ENCODE results near the gene NHLRC4.
"Not testable (repeated sequence)": the region's sequence is repeated elsewhere in the genome, so short reads cannot be mapped to it uniquely, and the experiment has no call there.

Gene NHLRC4

DNA sequence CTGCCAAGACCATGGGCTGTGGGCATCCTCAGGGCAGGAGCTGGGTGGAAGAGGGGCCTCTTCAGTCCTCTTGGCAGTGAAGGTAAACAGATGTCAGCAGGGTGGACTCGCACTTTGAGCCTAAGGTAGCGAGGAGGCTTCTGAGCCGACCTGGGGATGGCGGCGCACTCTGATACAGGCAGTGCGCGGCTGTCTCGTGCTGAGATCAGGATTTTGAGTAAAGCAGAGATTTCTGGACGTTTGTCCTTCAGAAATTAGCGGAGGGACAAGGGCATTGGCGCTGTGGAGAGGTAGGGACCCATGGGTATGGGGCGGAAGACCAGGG lies 29.9 kb downstream of the NHLRC4 start:
- H3K27me3 Mint-ChIP-seq (ENCODE audit: low read depth, poor library complexity), result peaks cover 3% of the 10 kb centered on the region
- no peaks in the 10 kb centered on the region for H3K9me3 Mint-ChIP-seq
- DNase-seq, result no peak
- H3K36me3 Mint-ChIP-seq (ENCODE audit: low read depth), result peaks cover 45% of the 10 kb centered on the region
- H3K4me3 Mint-ChIP-seq, result no peak overlapping the region
- TF ChIP-seq CTCF (IDR thresholded peaks at IDR 0.05), result no peak
- no peak overlapping the region for H3K27ac Mint-ChIP-seq
- H3K4me1 Mint-ChIP-seq, result peaks cover 47% of the 10 kb centered on the region

- DNase-seq; H3K27me3 Mint-ChIP-seq (ENCODE audit: low read depth, poor library complexity); H3K4me3 Mint-ChIP-seq; H3K9me3 Mint-ChIP-seq; H3K27ac Mint-ChIP-seq: not testable (repeated sequence)
- Mint-ChIP-seq H3K36me3 (ENCODE audit: low read depth) (peaks cover 47% of the 10 kb centered on the region), H3K4me1 (peaks cover 40% of the 10 kb centered on the region)
Measured at GRCh38 chr16:597655-598054, 30.9 kb downstream of the NHLRC4 start.

GRCh38 chr16:598823-599739 lies 32.3 kb downstream of the NHLRC4 start:
- no peak overlapping the region for H3K4me3 Mint-ChIP-seq
- H3K27me3 Mint-ChIP-seq (ENCODE audit: low read depth, poor library complexity), result peaks cover 7% of the 10 kb centered on the region
- no peak for DNase-seq
- peaks cover 35% of the 10 kb centered on the region for H3K4me1 Mint-ChIP-seq
- peaks cover 14% of the 10 kb centered on the region for H3K9me3 Mint-ChIP-seq
- TF ChIP-seq CTCF (IDR thresholded peaks at IDR 0.05), result no peak
- H3K36me3 Mint-ChIP-seq (ENCODE audit: low read depth), result peaks cover 55% of the 10 kb centered on the region
- H3K27ac Mint-ChIP-seq, result no peak overlapping the region

DNA sequence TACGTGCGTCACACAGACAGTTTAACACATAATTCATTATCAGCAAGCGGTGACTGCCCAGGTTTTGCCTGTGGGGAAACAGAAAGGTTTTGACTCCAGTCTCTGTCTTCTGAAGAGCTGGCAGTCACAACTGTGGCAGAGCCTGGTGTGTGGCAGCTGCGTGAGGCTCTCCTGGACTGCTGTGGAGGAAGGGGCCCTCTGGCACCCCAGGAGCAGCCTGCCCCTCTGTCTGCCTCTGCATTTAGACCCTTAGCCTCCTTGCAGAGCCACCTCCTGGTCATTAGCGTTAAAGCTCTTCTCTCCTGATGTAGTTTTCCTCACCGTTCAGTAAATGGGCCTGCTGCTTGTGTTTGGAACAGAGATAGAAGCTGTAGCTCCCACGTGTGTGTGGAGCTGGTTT lies 34.0 kb downstream of the NHLRC4 start:
- Mint-ChIP-seq H3K27me3 (ENCODE audit: low read depth, poor library complexity) (peaks cover 4% of the 10 kb centered on the region), H3K9me3 (peaks cover 30% of the 10 kb centered on the region), H3K36me3 (ENCODE audit: low read depth) (peaks cover 72% of the 10 kb centered on the region), H3K4me1 (peaks cover 24% of the 10 kb centered on the region), H3K27ac (peak overlapping the region; percentile 77), H3K4me3 (no peak overlapping the region)
- DNase-seq, result no peak
- TF ChIP-seq CTCF (IDR thresholded peaks at IDR 0.05), result no peak

- no peak for TF ChIP-seq CTCF (IDR thresholded peaks at IDR 0.05)
- H3K4me3 Mint-ChIP-seq, result no peak overlapping the region
- no peak for DNase-seq
- peaks cover 7% of the 10 kb centered on the region for H3K27me3 Mint-ChIP-seq (ENCODE audit: low read depth, poor library complexity)
- H3K36me3 Mint-ChIP-seq (ENCODE audit: low read depth), result peaks cover 70% of the 10 kb centered on the region
- peaks cover 28% of the 10 kb centered on the region for H3K4me1 Mint-ChIP-seq
- no peak overlapping the region for H3K27ac Mint-ChIP-seq
- H3K9me3 Mint-ChIP-seq, result peaks cover 45% of the 10 kb centered on the region
Measured at GRCh38 chr16:603933-604332, 37.1 kb downstream of the NHLRC4 start.

- H3K4me1 Mint-ChIP-seq, result peaks cover 39% of the 10 kb centered on the region
- TF ChIP-seq CTCF (IDR thresholded peaks at IDR 0.05), result no peak
- no peak for DNase-seq
- H3K36me3 Mint-ChIP-seq (ENCODE audit: low read depth), result peaks cover 63% of the 10 kb centered on the region
- H3K4me3 Mint-ChIP-seq, result no peak overlapping the region
- peaks cover 50% of the 10 kb centered on the region for H3K9me3 Mint-ChIP-seq
- no peak overlapping the region for H3K27ac Mint-ChIP-seq
- H3K27me3 Mint-ChIP-seq (ENCODE audit: low read depth, poor library complexity), result peaks cover 7% of the 10 kb centered on the region
Measured at GRCh38 chr16:606656-607307, 40.0 kb downstream of the NHLRC4 start.
